ENCODE results near the gene BRCA2.

GRCh38 chr13:32384702-32385101, 69.4 kb downstream of the BRCA2 start:
- TF ChIP-seq CTCF (IDR thresholded peaks at IDR 0.05; ENCODE audit: low read length) (no peak), EZH2 (optimal IDR thresholded peaks at IDR 0.05; ENCODE audit: low read depth, low read length) (no peak)
